Astrocyte (in vitro differentiated cells and primary cell): ENCODE results near the gene KRT83. TPM values are rescaled to one million over a fixed set of nuclear protein-coding genes. Genes with fewer than 3 reads are reported as not detected.

Source experiments
- DNase-seq: peaks from one replicate; pipeline ENCODE4 v3.0.0-alpha.2; 2010; ENCODE audit warnings: low read depth
- FAIRE-seq: peaks from 2 replicates; lab custom pipeline; 2011; peaks lifted over from hg19 to GRCh38; lab: Jason Lieb, UNC
- H2AFZ ChIP-seq: 2 replicates; pipeline ENCODE4 v1.6.0; 2012; ENCODE audit warnings: low read depth, low read length, inconsistent platforms
- H3K27ac ChIP-seq: 2 replicates; pipeline ENCODE4 v1.5.1; 2011; ENCODE audit warnings: low read depth, low read length, inconsistent platforms
- H3K27me3 ChIP-seq: 2 replicates; pipeline ENCODE4 v1.6.0; 2011; ENCODE audit warnings: low read length, inconsistent platforms; ENCODE audit not compliant: insufficient read depth
- H3K36me3 ChIP-seq: 2 replicates; pipeline ENCODE4 v1.5.1; 2011; ENCODE audit warnings: low read length, inconsistent platforms; ENCODE audit not compliant: insufficient read depth
- H3K4me1 ChIP-seq: 2 replicates; pipeline ENCODE4 v1.5.1; 2011; ENCODE audit warnings: low read length, inconsistent platforms; ENCODE audit not compliant: insufficient read depth
- H3K4me2 ChIP-seq: 2 replicates; pipeline ENCODE4 v1.6.0; 2012; ENCODE audit warnings: low read length, inconsistent platforms
- H3K4me3 ChIP-seq: 2 replicates; pipeline ENCODE4 v1.5.1; 2011; ENCODE audit warnings: low read depth, mild to moderate bottlenecking, low read length, inconsistent platforms; ENCODE audit not compliant: insufficient read depth
- H3K79me2 ChIP-seq: 2 replicates; pipeline ENCODE4 v1.6.0; 2012; ENCODE audit warnings: mild to moderate bottlenecking, low read length, inconsistent platforms; ENCODE audit not compliant: insufficient read depth
- H3K9ac ChIP-seq: 2 replicates; pipeline ENCODE4 v1.6.0; 2012; ENCODE audit warnings: mild to moderate bottlenecking, low read length, inconsistent platforms
- H3K9me3 ChIP-seq: 2 replicates; pipeline ENCODE4 v1.5.1; 2012; ENCODE audit warnings: low read depth, mild to moderate bottlenecking, low read length, inconsistent platforms; ENCODE audit not compliant: insufficient read depth
- H4K20me1 ChIP-seq: 2 replicates; pipeline ENCODE4 v1.6.0; 2012; ENCODE audit warnings: low read length, inconsistent platforms; ENCODE audit not compliant: insufficient read depth
- H3K27ac Mint-ChIP-seq: one replicate; pipeline ENCODE4 v1.8.0; 2021; ENCODE audit warnings: mild to moderate bottlenecking, mixed read lengths; ENCODE audit not compliant: unreplicated experiment
- H3K27me3 Mint-ChIP-seq: one replicate; pipeline ENCODE4 v1.8.0; 2021; ENCODE audit warnings: low read depth, mixed read lengths; ENCODE audit not compliant: unreplicated experiment
- H3K36me3 Mint-ChIP-seq: one replicate; pipeline ENCODE4 v1.8.0; 2021; ENCODE audit warnings: low read depth, mixed read lengths; ENCODE audit not compliant: unreplicated experiment
- H3K4me1 Mint-ChIP-seq: one replicate; pipeline ENCODE4 v1.8.0; 2021; ENCODE audit warnings: low read depth, mixed read lengths; ENCODE audit not compliant: unreplicated experiment
- H3K4me3 Mint-ChIP-seq: one replicate; pipeline ENCODE4 v1.8.0; 2021; ENCODE audit warnings: mild to moderate bottlenecking, moderate library complexity, mixed read lengths; ENCODE audit not compliant: unreplicated experiment
- H3K9me3 Mint-ChIP-seq: one replicate; pipeline ENCODE4 v1.8.0; 2021; ENCODE audit warnings: mild to moderate bottlenecking, mixed read lengths; ENCODE audit not compliant: unreplicated experiment
- EZH2 ChIP-seq: IDR thresholded peaks from 2 replicates; pipeline ENCODE4 v1.6.1; 2012; ENCODE audit warnings: mild to moderate bottlenecking, low read length, inconsistent platforms; ENCODE audit not compliant: insufficient read depth
- total RNA-seq: library from RNA; stranded (reverse); gene quantifications from 2 replicates; pipeline ENCODE4 v1.2.1, GENCODE V29; 2021
- TF ChIP-seq, protein P1 (sequence below): IDR thresholded peaks from 2 replicates; pipeline ENCODE4 v1.5.1; 2011; ENCODE audit warnings: low read depth, mild to moderate bottlenecking, inconsistent platforms, low read length, moderate library complexity; ENCODE audit not compliant: insufficient read depth

Gene KRT83
- total RNA-seq, 1 donor from 2014 or later: not detected

- no peak overlapping the region for H3K4me2 ChIP-seq
- Mint-ChIP-seq H3K27ac (no peak overlapping the region), H3K4me1 (peaks cover 7% of the 10 kb centered on the region), H3K27me3 (peaks cover 26% of the 10 kb centered on the region), H3K36me3 (no peaks in the 10 kb centered on the region), H3K4me3 (no peak overlapping the region), H3K9me3 (peaks cover 7% of the 10 kb centered on the region)
- H3K9me3 ChIP-seq: no peaks in the 10 kb centered on the region
- TF ChIP-seq, protein P1, sequence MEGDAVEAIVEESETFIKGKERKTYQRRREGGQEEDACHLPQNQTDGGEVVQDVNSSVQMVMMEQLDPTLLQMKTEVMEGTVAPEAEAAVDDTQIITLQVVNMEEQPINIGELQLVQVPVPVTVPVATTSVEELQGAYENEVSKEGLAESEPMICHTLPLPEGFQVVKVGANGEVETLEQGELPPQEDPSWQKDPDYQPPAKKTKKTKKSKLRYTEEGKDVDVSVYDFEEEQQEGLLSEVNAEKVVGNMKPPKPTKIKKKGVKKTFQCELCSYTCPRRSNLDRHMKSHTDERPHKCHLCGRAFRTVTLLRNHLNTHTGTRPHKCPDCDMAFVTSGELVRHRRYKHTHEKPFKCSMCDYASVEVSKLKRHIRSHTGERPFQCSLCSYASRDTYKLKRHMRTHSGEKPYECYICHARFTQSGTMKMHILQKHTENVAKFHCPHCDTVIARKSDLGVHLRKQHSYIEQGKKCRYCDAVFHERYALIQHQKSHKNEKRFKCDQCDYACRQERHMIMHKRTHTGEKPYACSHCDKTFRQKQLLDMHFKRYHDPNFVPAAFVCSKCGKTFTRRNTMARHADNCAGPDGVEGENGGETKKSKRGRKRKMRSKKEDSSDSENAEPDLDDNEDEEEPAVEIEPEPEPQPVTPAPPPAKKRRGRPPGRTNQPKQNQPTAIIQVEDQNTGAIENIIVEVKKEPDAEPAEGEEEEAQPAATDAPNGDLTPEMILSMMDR: no peak
- no peak for TF ChIP-seq EZH2
- no peak overlapping the region for H3K27ac ChIP-seq
- DNase-seq (peak; percentile 30), FAIRE-seq (peak; percentile 23)
- H3K36me3 ChIP-seq: no peaks in the 10 kb centered on the region
- no peak overlapping the region for H3K9ac ChIP-seq
- no peak overlapping the region for H2AFZ ChIP-seq
- H4K20me1 ChIP-seq: no peaks in the 10 kb centered on the region
- H3K79me2 ChIP-seq: no peaks in the 10 kb centered on the region
- H3K4me1 ChIP-seq: peaks cover 8% of the 10 kb centered on the region
- no peak overlapping the region for H3K4me3 ChIP-seq
- H3K27me3 ChIP-seq: peaks cover 4% of the 10 kb centered on the region
Measured at GRCh38 chr12:52268212-52268611, 53.0 kb downstream of the KRT83 start.

DNA sequence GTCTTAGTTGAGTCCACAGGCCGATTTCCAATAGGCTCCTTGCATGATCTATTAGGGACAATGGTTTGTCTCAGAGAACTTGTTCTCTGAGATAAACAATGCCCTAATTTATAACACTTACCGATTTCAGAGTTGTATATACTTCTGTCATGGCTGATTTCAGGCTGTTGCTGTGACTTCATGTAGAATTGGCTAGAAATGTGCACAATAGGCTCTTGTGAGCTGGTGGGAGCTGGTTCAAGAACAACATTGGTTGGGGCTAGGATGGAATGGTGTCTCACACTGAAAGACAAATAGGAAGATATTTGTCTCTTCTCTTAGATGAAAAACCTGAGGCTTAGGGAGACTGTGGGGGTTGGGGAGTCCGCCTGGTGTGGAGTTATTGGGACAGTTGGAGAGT lies 53.5 kb downstream of the KRT83 start:
- Histone ChIP-seq H3K36me3 (no peaks in the 10 kb centered on the region), H3K9ac (no peak overlapping the region), H3K4me3 (no peak overlapping the region), H3K4me2 (no peak overlapping the region), H4K20me1 (no peaks in the 10 kb centered on the region), H3K27ac (no peak overlapping the region), H3K9me3 (no peaks in the 10 kb centered on the region), H2AFZ (no peak overlapping the region), H3K79me2 (no peaks in the 10 kb centered on the region), H3K4me1 (peaks cover 8% of the 10 kb centered on the region), H3K27me3 (peaks cover 6% of the 10 kb centered on the region)
- peaks cover 7% of the 10 kb centered on the region for H3K4me1 Mint-ChIP-seq
- TF ChIP-seq, protein P1: no peak
- no peak for TF ChIP-seq EZH2
- H3K27ac Mint-ChIP-seq: peak overlapping the region; percentile 8
- DNase-seq (no peak), FAIRE-seq (no peak)
- H3K4me3 Mint-ChIP-seq: no peak overlapping the region
- peaks cover 30% of the 10 kb centered on the region for H3K27me3 Mint-ChIP-seq
- peaks cover 7% of the 10 kb centered on the region for H3K9me3 Mint-ChIP-seq
- H3K36me3 Mint-ChIP-seq: no peaks in the 10 kb centered on the region

DNA sequence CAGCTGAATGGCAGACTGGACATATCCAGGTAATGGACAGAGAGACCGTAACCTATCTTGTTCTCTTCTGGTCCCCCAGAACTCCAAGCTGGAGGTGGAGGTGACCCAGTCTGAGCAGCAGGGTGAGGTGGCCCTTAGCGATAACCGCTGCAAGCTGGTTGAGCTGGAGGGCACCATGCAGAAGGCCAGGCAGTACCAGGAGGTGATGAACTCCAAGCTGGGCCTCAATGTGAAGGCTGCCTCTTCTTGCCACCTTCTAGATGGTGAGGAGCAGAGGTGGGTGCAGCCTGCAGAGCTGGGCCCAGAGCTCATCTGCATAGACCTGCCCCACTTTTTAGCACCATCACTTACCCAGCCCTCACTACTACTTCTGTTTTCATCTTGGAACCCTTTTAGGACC lies 53.9 kb downstream of the KRT83 start:
- Histone ChIP-seq H3K4me2 (no peak overlapping the region), H3K4me1 (peaks cover 8% of the 10 kb centered on the region), H3K36me3 (no peaks in the 10 kb centered on the region), H4K20me1 (no peaks in the 10 kb centered on the region), H3K27me3 (peaks cover 6% of the 10 kb centered on the region), H3K9me3 (no peaks in the 10 kb centered on the region), H2AFZ (no peak overlapping the region), H3K27ac (no peak overlapping the region), H3K79me2 (no peaks in the 10 kb centered on the region), H3K9ac (no peak overlapping the region), H3K4me3 (no peak overlapping the region)
- Mint-ChIP-seq H3K36me3 (no peaks in the 10 kb centered on the region), H3K27me3 (peaks cover 35% of the 10 kb centered on the region), H3K9me3 (peaks cover 7% of the 10 kb centered on the region), H3K4me1 (peaks cover 7% of the 10 kb centered on the region), H3K27ac (no peak overlapping the region), H3K4me3 (no peak overlapping the region)
- TF ChIP-seq EZH2: no peak
- TF ChIP-seq, protein P1: no peak
- FAIRE-seq (no peak), DNase-seq (no peak)
